ENCODE results near the gene SH3BP1.
A peak's percentile ranks its signal among the peaks of the same experiment; 100 is the strongest.
"Not testable (repeated sequence)": the region's sequence is repeated elsewhere in the genome, so short reads cannot be mapped to it uniquely, and the experiment has no call there.

Gene SH3BP1, protein sequence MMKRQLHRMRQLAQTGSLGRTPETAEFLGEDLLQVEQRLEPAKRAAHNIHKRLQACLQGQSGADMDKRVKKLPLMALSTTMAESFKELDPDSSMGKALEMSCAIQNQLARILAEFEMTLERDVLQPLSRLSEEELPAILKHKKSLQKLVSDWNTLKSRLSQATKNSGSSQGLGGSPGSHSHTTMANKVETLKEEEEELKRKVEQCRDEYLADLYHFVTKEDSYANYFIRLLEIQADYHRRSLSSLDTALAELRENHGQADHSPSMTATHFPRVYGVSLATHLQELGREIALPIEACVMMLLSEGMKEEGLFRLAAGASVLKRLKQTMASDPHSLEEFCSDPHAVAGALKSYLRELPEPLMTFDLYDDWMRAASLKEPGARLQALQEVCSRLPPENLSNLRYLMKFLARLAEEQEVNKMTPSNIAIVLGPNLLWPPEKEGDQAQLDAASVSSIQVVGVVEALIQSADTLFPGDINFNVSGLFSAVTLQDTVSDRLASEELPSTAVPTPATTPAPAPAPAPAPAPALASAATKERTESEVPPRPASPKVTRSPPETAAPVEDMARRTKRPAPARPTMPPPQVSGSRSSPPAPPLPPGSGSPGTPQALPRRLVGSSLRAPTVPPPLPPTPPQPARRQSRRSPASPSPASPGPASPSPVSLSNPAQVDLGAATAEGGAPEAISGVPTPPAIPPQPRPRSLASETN

DNA sequence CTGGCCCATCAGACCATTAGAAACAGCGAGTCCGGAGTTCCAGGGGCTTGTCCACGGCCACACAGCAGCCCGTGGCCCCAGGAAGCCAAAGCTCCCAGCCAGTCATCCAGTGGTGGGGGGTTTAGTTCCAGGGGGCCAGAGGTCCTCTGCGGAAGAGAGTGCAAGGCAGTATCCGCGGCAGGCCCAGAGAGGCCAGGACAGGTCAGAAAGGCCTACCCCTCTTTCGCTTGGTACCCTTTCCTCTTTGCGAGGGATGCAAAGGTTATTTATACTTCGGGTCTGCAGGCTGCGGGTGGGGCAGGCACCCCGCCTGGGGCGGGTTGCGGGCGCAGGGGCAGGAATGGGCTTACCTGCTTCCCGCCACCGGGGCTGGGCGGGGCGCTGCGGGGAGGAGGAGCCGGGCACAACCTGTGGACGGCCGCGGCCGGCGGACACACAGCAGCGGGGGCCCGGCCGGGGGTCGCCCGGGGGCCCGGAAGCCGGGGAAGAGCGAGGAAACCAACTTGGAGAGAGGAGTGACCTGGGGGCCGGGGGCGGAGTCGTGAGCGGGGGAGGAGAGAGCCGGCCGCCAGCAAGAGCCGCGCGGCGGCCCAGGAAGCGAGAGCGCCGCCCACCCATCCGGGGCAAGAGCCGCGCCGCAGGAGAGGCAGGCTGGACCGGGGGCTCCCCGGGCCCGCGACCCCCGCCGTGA is at the start of gene SH3BP1:
Gene SH3BP1 (plus strand): TSS at position 600 of the 691 bp plus-strand sequence. CDS start 119 bp downstream, outside the sequence.
- DNase-seq = peak; percentile 65 to 75

DNA sequence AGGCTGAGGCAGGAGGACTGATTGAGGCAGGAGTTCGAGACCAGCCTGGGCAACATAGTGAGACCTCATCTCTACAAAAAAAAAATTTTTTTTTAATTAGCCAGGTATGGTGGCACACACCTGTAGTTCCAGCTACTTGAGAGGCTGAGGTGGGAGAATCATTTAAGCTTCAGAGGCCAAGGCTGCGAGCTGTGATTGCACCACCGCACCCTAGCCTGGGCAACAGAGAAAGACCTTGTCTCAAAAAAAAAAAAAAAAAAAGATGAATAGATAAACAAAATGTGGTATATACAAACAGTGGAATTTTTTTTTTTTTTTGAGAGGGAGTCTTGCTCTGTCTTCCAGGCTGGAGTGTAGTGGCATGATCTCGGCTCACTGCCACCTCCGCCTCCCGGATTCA is 48.4 kb upstream of the SH3BP1 start:
- not testable (repeated sequence) for DNase-seq

DNA sequence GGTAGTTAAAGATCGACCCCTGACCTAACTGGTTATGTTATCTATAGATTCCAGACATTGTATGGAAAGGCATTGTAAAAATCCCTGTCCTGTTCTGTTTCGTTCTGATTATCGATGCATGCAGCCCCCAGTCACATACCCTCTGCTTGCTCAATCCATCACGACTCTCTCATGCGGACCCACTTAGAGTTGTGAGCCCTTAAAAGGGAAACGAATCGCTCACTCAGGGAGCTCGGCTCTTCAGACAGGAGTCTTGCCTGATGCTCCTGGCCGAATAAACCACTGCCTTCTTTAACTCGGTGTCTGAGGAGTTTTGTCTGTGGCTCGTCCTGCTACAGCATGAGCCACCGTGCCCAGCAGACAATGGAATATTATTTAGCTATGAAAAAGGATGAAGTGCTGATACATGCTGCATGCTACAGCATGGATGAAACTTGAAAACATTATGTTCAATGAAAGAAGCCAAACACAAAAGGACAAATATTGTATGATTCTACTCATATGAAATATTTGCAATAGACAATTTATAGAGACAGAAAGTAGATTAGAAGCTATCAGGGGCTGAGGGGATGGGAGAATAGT is 47.6 kb upstream of the SH3BP1 start:
- no peak for DNase-seq

DNA sequence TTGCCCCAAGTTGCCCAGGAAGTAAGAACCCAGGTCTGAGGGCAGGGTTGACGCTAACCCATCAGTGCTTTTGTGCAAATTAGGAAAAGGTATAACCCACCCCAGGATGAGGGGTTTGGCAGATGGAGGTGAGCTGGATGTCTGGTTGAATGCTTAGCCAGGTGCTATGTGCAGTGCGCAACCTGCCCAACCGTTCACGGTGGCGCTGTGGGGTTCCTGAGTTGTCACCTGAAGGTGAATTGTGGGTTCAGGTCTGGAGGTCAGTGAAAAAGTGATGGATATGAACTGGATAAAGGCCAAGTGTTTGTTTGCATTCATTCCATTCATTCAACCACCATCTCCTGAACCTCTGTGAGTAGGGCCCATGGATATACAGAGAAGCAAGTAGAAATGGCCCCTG is 45.2 kb upstream of the SH3BP1 start:
- DNase-seq = no peak

DNA sequence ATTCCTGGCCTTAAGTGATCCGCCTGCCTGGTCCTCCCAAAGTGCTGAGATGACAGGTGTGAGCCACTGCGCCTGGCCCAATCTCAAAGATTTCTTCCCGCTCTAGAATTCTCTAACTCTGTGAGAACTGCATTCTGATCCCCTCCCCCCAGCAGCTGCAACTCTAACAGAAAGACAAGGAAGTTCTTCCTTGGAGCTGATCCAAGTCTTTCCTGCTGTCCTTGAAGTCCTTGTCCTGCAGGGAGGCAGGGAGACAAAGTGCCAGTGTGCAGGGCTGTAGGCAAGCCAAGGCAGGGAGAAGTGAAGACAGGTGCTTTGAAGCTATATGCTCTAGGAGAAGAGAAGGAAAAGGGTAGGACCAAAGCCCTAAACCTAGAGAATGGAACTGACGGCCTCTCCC is 40.3 kb upstream of the SH3BP1 start:
- DNase-seq = no peak

DNA sequence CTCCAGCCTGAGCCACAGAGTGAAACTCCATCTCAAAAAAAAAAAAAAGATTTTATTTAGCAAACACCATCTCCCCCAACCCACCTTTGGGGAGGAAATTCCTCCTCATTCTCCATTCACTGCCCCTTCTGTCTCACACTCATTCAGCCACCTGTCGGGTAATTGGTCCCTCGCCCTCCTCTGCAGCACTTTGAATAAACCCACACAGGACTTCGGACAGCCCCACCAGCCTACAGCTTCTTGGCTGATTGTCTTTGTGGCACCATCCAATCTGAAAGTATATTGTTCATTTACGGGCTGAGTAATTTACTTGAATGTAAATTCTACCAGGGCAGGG is 38.3 kb upstream of the SH3BP1 start:
- DNase-seq = no peak

DNA sequence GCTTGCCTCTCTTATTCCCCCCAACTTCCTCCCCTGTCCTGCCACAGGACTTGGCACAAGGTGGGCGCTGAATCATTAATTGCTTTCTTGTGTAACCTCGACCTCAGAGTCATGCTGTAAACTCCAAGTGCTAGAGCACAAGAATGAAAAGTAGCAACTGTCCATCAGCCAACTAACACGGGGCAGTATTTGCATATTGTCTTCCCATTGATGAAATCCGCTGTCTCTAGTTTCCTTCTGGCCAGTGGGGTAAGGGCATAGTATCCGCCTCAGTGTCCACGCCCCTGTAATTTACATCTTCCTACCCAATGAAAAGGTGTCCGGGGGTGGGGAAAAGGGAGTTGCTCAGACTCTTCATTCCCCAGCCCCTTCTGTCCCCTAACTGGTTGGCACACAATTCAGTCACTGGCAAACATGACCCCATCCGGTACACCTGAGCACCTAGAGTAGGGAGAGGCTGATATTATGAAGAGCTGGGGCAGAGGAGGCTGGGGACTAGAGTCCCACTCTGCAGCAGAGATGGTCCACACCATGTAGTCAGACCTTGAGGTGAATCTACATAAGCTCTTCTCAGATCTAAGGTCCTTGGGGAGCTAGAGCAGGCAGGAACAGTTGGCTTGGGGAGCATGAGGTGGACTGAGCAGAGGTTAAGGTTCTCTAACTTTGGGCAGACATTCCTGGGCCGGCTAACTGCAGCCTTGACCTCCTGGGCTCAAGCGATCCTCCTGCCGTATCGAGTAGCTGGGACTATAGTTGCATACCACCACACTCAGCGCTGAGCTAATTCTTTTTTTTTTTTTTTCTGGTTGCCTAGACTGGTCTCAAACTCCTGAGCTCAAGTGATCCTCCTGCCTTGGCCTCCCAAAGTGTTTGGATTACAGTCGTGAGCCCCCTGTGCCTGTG is 37.7 kb upstream of the SH3BP1 start:
- DNase-seq = no peak

DNA sequence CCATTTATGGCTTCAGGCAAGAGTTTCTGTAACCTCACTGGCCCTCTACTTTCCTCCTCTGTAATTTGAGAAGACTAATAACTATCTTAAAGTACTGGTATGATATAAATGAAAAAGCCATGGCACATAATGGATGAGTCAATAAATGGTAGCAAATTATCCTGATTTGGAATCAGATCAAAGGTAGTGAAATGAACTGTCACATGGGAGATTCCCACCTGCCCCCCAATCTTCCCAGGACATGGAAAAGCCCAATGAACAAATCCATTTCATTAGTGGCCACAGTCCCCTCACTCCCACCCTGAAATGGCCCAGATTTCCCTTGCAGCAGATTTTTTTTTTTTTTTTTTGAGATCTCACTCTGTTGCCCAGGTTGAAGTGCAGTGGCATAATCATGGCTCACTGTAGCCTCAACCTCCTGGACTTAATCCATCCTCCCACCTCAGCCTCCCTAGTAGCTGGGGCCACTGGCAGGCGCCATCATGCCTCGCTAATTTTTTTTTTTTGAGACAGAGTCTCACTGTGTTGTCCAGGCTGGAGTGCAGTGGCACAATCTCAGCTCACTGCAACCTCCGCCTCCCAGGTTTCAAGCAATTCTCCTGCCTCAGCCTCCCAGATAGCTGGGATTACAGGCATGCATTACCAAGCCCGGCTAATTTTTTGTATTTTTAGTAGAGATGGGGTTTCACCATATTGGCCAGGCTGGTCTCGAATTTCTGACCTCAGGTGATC is 36.8 kb upstream of the SH3BP1 start:
- DNase-seq = not testable (repeated sequence)

DNA sequence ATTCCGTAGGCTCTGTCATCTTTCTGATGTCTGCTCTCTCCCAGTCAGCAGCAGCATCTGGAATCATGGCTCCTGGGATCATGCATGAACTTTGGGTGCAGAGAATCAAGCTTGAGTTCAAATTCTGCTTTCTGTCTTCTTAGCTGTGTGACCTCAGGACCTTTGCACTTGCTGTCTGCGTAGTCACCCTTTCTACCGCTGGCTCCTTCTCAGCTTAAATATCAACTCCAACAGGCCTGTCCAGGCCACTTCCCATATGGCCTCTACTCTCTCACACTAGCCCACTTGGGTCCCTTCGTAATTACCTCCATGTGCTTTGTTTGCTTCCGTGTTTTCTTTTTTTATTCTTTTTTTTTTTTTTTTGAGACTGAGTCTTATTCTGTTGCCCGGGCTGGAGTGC is 35.4 kb upstream of the SH3BP1 start:
- DNase-seq = no peak

DNA sequence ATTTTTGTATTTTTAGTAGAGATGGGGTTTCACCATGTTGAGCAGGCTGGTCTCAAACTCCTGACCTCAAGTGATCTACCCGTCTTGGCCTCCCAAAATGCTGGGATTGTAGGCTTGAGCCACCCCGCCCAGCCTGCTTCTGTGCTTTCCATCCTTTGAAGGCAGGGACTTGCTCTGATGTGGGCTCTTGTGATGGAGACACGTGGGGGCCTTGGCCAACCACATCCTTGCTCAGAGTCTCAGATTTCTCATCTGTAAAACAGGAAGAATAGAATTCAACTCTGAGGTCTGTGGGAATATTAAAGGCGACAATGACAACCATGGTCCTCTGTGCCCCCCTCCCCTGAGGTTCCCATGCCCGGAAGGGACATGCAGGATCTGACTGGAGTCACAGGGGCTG is 34.6 kb upstream of the SH3BP1 start:
- DNase-seq = peak; percentile 43 to 49

DNA sequence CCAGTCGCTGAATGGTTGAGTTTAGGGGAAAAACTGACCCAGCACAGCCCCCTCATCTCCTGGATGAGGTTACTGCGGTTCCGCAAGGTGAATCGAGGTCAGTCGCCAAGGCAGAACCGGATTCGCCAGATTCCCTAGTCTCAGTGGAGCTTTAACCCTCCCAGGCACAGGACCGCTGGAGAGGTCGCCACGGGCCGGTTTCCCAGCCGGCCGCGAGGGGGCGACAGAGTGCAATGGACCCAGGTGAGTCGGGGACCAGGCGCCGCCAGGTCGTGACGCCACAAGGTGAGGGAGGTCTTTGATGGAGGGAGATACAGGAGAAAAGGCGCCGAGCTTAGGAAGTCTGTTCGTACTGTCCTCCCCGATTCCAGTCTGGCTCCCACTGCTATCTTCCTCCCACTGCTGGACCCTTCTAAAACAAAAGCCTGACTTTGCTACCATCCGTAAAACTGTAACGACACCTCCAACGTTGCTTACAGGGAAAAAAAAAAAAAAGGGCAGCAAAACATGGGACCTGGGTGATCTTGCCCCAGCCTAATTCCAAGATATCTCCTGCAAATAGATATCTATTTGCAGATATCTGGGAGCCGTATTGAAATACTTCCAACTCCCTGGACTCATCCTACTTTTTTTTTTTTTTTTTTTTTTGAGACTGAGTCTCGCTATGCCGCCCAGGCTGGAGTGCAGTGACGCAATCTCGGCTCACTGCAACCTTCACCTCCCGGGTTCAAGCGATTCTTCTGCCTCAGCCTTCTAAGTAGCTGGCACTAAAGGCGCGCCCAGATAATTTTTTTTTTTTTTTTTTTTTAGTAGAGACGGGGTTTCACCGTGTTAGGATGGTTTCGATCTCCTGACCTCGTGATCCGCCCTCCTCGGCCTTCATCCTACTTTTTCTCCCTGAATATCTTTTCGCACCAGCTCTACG is 32.2 kb upstream of the SH3BP1 start:
- peak; percentile 95 for DNase-seq

DNA sequence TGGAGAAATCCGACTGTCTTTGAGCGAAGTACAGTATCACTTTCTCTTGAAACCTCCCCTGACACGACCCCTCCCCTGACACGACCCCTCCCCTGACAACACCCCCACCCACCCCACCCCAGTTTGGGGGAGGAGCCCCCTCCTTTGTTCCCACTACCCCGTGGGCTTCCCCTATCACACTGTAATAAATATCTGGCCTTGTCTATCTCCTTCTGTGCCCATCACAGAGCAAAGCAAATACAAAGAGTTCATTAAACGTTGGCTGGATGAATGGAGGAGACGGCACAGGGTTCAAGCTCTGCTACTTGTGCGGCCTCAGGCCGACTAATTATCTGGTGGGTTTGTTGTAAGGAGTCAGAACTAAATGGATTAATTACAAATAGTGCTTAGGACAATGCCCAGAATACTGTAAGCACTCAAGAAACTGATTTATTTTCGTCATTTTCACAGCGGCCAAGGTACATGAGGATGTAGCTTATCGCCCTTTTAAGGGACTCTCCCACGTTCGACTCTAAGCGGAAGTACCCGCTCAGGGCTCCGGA is 31.5 kb upstream of the SH3BP1 start:
- DNase-seq = peak in 1 of 2 donors; percentile 42

DNA sequence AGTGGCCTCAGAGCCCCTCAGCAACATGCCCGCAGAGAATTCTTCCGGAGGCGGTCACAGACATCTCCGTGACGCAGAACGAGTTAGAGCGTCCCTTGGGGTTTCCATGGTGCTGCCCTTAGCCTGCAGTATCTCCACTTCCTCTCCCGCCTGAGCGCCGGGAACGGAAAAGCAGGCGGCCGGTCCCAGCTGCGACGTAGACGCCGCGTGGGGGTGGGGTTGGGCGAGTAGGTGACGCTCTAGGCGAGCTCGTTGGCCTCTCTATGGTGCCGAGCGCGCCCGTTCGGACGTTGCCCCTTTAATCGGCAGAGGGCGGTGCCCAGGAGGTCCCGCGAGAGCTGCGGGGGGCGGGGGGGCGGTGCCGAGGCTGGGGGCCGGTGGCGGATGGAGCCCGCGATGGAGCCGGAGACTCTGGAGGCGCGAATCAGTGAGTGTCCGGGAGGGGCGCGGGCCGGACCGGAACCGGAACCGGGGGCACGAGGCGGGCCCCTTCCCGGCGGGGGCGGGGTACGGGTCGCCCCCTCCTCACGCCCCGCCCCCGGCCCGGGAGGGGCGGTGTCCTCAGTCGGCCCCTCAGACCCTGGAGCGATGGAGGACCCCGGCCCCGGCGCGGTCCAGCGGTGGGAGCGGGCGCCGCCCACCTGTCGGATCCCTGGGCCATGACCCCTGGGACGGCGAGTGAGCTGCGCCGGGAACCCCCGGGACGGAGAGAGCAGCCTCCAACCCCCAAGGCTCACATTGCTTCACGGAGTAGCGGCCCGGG is 30.8 kb upstream of the SH3BP1 start, which contains the start of gene GGA1:
Gene GGA1 (plus strand): TSS at position 358 of the 763 bp plus-strand sequence. CDS start 27 bp downstream, at position 385.
- DNase-seq = peak; percentile 94 to 95

DNA sequence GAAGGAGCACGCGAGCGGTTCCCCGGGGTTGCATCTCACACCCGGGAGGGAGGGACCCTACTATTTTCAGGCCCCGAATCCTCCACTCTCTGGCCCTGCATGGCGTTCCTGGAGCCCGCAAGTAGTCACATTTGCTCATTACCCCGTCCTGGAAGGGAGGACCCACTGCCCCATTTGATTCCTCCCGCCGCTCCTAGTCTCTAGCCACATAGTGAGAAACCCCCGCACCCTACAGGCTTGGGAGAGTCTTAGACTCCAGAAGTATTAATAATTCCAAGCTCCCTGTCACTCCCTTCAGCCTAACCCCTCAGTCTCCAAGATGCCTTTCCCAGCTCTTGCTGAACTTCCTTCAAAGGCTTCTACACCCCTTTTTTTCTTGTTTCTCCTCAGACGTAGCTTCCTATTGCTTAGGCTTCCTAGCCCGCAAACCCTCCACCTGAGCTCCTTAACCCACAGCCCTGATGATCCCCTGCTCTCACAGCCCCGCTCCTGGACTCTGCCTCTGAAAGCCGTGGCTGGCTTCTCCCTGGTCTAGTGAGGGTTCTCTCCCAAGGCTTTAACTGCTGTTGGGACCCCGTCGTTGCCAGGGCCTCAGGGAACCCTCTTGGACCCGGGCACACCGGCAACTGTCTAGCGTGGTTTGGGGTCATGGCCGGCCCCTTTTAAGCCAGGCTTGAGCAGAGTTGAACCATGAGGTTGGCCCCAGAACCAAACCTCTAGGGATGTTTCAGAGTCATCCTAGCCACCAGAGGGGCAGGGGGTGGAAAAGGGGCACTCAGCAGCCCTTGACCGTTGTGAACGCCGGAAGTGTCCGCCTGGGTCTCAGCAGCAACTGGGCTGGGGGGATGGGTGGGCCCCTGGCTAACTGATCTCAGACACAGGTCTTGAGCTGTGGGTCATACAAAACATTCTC is 30.0 kb upstream of the SH3BP1 start:
- DNase-seq = no peak

DNA sequence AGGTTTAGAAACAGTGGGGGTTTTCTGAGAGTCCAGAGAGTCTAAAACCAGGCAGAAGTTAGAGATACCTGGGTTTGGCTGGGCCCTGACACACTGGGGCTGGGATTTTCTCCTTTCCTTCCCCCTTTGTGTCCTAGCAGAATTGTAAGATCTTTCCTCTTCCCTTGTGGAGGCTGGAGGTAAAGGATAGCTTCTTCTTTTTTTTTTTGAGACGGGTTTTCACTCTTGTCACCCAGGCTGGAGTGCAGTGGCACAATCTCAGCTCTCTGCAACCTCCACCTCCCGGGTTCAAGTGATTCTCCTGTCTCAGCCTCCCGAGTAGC is 29.4 kb upstream of the SH3BP1 start:
- not testable (repeated sequence) for DNase-seq

DNA sequence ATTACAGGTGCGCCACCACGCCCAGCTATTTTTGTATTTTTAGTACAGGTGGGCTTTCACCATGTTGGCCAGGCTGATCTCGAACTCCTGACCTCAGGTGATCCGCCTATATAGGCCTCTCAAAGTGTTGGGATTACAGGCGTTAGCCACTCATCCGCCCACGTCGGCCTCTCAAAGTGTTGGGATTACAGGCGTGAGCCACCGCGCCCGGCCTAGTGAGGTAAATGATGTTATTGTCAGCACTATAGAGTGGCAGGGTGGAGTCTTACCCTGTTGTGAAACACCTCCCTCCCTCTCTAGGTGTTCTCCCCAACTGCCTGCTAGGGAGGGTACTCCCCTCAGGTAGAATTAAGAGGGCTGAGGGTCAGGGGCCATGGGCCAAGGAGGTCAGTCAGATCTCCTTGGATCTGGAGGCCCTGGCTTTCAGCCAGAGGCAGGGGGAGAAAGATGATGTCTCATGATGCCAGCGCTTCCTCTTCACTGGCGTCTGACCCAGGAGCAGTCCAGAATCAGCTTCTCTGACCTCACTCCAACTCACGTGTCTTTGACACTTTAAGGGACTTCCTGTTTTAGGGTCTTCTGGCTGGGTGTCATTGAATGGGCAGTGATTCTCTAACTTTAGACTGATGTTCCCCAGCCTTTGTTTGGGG is 28.9 kb upstream of the SH3BP1 start:
- no peak for DNase-seq

DNA sequence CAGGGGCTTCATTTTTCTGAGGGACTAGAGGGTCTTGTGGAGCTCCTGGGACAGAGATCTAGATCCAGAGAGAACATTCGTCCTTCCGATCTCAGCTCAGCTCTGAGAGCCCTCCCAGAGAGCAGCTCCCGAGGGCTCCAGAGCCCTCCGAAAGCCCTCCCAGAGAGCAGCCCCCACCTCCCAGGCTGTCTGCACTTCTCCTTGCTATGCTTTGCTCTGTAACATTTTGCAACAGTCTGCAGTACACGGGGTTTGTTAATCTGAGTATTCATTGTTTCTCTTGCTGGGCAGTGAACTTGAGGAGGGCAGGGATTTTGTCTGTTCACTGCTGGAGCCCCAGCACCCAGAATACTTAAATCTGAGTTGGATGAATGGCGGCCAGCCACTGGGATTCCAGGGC is 28.3 kb upstream of the SH3BP1 start:
- no peak for DNase-seq
